Measurements from ENCODE around the gene RACK1. TPM values are rescaled to one million over a fixed set of nuclear protein-coding genes. Genes with fewer than 3 reads are reported as not detected.

Gene RACK1
- total RNA-seq: 1,000 to 10,000 TPM; 2,415 to 3,383 TPM

GRCh38 chr5:181243564-181244343 is at the start of gene RACK1:
Gene RACK1, minus strand, starts transcription at chr5:181243906. Its CDS starts 106 bp downstream, at chr5:181243800.

DNA sequence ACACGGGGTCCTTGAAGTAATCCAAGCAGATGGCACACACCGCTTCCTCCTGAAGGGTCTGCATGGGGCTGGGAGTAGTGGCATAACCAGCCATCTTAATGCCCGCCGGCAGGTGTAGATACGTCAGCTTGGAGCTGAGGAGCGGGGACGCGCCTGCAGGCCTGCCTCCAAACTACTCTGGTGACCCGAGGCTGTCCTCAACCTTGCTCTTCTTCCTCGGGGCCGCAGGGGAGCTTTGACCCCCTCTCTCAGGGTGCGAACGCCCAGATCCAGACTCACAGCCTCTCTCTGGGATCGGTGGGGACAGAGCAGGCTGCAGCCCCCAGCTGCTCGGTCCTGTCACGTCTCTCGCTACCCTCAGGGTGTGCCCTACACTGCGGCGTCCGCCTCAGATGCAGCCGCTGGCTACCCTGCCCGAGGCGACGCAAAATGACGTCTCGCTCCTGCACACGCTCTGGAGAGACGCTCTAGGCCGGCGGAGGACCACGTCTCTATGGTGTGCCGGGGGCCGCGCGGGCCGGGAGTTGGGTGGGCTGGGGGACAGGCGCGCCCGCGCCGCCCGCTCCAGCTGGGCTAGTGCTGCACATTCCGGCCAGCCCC is 17.1 kb upstream of the RACK1 start, which contains the start of gene TRIM52:
TRIM52 (minus strand) TSS at position 424 of the 600 bp plus-strand sequence; CDS start at position 94, 330 bp downstream.

GRCh38 chr5:181223058-181223728 is 20.5 kb downstream of the RACK1 start, which contains the start of gene TRIM41:
Gene TRIM41, plus strand, starts transcription at chr5:181223281. Its CDS starts 719 bp downstream, at chr5:181224000.

DNA sequence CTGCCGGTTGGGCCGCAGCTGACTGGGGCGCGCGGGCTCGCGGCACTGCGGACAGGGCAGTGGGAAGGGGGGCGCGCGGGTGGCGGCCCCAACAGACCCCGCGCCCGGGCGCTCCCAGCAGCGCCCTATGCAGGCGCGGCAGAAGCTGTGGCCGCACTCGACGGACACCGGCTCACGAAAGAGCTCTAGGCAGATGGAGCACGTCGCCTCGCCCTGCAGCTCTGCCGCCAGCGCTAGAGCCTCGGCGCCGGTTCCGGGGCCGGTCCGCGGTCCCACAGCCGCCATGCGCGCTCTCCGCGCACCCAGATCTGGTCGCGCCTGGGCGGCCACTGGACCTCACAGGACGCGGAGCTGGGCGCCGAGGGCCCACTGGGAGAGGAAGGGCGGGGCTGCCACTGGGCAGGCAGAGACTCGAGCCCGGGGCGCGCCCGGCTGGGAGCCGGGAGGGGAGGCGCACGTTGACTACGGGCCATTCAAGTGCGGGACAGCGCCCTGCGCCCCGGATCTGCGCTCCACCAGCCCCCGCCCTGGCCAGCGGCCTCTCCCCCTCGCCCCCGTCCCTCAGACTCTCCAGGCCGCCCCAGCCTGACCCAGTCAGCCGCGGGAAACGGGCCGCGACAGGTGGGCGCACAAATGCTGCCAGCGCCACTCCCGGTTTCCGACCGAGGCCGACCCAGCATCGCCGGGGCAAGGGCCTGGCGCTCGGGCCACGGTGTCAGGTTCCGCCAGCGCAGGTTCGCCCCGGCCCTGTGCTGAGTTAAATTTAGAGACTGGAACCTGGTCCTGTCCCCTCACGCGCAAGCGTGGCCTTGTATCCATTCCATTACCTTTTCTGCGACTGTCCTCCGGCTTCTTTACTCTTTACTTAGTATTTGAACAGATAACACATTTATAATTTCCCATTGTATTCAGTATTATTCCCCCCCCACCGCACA is 38.6 kb downstream of the RACK1 start, which contains the start of gene TRIM7:
TRIM7 (minus strand) TSS at position 371 of the 935 bp plus-strand sequence; CDS start at position 285, 86 bp downstream.

Small RNA genes lying within 50 kb of the gene (small RNA-seq; reads per million reads assigned to genes)
- gene MIR4638 (0 reads per million in 2 donors), gene SNORD95 (0 reads per million in 2 donors), gene SNORD96A (0 reads per million in 2 donors)

Other genes with a start within 250 kb of the RACK1 start
- gene BTNL9, start 203.6 kb downstream of the RACK1 start, total RNA-seq: not detected
- gene OR2V1, start 112.7 kb downstream of the RACK1 start, total RNA-seq: not detected
- not detected for gene OR2V2, start 96.3 kb downstream of the RACK1 start, total RNA-seq
- gene TRIM7, start 38.7 kb downstream of the RACK1 start, total RNA-seq: 1 to 10 TPM; 4.5 to 7.3 TPM
- 1 to 10 TPM; 7.6 to 8.3 TPM for gene TRIM41, start 20.6 kb downstream of the RACK1 start, total RNA-seq
- 1 to 10 TPM; 4.0 to 4.8 TPM for gene TRIM52, start 17.2 kb upstream of the RACK1 start, total RNA-seq
- gene OR4F3, start 123.4 kb upstream of the RACK1 start, total RNA-seq: not detected

All from melanocyte of skin (primary cell).